SK-N-SH (cell line): ENCODE results near the gene ARHGEF1. TPM values are rescaled to one million over a fixed set of nuclear protein-coding genes. Genes with fewer than 3 reads are reported as not detected.

ENCODE experiments used
- CTCF ChIA-PET: fragments of 300-600, 350-600 bp; formaldehyde crosslinking; extraction: SDS; loops from one replicate; lab custom pipeline; 2021; lab: Yijun Ruan, JAX
- POLR2A ChIA-PET: fragments of 350-600 bp; sonication (Branson Sonifier 250); formaldehyde crosslinking; extraction: SDS; loops from one replicate; lab custom pipeline; 2020; ENCODE audit warnings: antibody characterized with exemption, inconsistent platforms; lab: Yijun Ruan, JAX
- DNase-seq: peaks from one replicate; pipeline ENCODE4 v3.0.0; 2012
- H2AFZ ChIP-seq: fragments of 200-600 bp; sonication (generic); 2 replicates; pipeline ENCODE4 v1.8.1; 2016; ENCODE audit warnings: antibody characterized with exemption, mild to moderate bottlenecking, low read depth
- H3F3A ChIP-seq: fragments of 200-600 bp; sonication (generic); replicated peaks from 2 replicates; pipeline ENCODE3; 2016; ENCODE audit warnings: antibody characterized with exemption, mild to moderate bottlenecking; ENCODE audit not compliant: insufficient read depth
- H3K27ac ChIP-seq, 2 experiments: fragments of 200-500 bp in 1 of 2; fragments of 200-600 bp in 1 of 2; sonication (Bioruptor generic) in 1 of 2; sonication (generic), shearing (Covaris generic) in 1 of 2; 2 replicates each; pipeline versions ENCODE4 v1.5.1 to v1.6.1; 2014 to 2016; ENCODE audit warnings: low read depth in 2 of 2, inconsistent platforms in 1 of 2, low read length in 1 of 2, mild to moderate bottlenecking in 1 of 2, mixed read lengths in 1 of 2
- H3K27me3 ChIP-seq: fragments of 200-600 bp; sonication (generic), shearing (Covaris generic); 2 replicates; pipeline ENCODE4 v1.6.1; 2016; ENCODE audit warnings: mixed run types; ENCODE audit not compliant: insufficient read depth
- H3K36me3 ChIP-seq, 2 experiments: fragments of 200-500 bp in 1 of 2; fragments of 200-600 bp in 1 of 2; sonication (Bioruptor generic) in 1 of 2; sonication (generic) in 1 of 2; replicated peaks in 1 of 2; 2 replicates each; pipeline versions ENCODE3 to v1.5.1; 2014 to 2016; ENCODE audit warnings: low read length in 1 of 2, mild to moderate bottlenecking in 1 of 2; ENCODE audit not compliant: insufficient read depth in 2 of 2, control insufficient read depth in 1 of 2
- H3K4me1 ChIP-seq, 2 experiments: fragments of 200-500 bp in 1 of 2; fragments of 200-600 bp in 1 of 2; sonication (Bioruptor generic) in 1 of 2; sonication (generic), shearing (Covaris generic) in 1 of 2; 2 replicates each; pipeline versions ENCODE4 v1.5.1 to v1.6.1; 2014 to 2016; ENCODE audit warnings: low read depth in 1 of 2, low read length in 1 of 2, mixed run types in 1 of 2; ENCODE audit not compliant: insufficient read depth in 2 of 2, control insufficient read depth in 1 of 2
- H3K4me2 ChIP-seq: fragments of 200-600 bp; sonication (generic), shearing (Covaris generic); 2 replicates; pipeline ENCODE4 v1.6.1; 2017; ENCODE audit warnings: mixed run types
- H3K4me3 ChIP-seq, 2 experiments: fragments of 200-500 bp in 1 of 2; fragments of 200-600 bp in 1 of 2; sonication (Bioruptor generic) in 1 of 2; sonication (generic), shearing (Covaris generic) in 1 of 2; 2 replicates each; pipeline versions ENCODE4 v1.5.1 to v1.8.1; 2014 to 2016; ENCODE audit warnings: low read depth in 2 of 2, inconsistent platforms in 1 of 2, low read length in 1 of 2, mild to moderate bottlenecking in 1 of 2, mixed read lengths in 1 of 2, moderate library complexity in 1 of 2
- H3K79me2 ChIP-seq: fragments of 200-600 bp; sonication (generic); 2 replicates; pipeline ENCODE4 v1.8.1; 2017; ENCODE audit warnings: mild to moderate bottlenecking; ENCODE audit not compliant: insufficient read depth
- H3K9ac ChIP-seq: fragments of 200-600 bp; sonication (generic); 2 replicates; pipeline ENCODE4 v1.6.1; 2017; ENCODE audit warnings: mixed run types
- H3K9me2 ChIP-seq: fragments of 200-600 bp; sonication (generic); 2 replicates; pipeline ENCODE4 v1.6.1; 2017; ENCODE audit warnings: mixed run types
- H3K9me3 ChIP-seq: fragments of 200-600 bp; sonication (generic); 2 replicates; pipeline ENCODE4 v1.6.1; 2017; ENCODE audit warnings: mixed run types, mild to moderate bottlenecking, moderate library complexity
- H4K20me1 ChIP-seq: fragments of 200-600 bp; sonication (generic); 2 replicates; pipeline ENCODE4 v1.6.1; 2017; ENCODE audit warnings: mild to moderate bottlenecking, mixed run types; ENCODE audit not compliant: insufficient read depth
- FOXJ3 ChIP-seq: sonication (generic); formaldehyde crosslinking; IDR thresholded peaks from 2 replicates; pipeline ENCODE4 v1.5.1; 2020; ENCODE audit warnings: mild to moderate bottlenecking, missing genetic modification reagents
- GATA2 ChIP-seq: sonication (generic); formaldehyde crosslinking; IDR thresholded peaks from 2 replicates; pipeline ENCODE4 v1.5.0; 2020; ENCODE audit warnings: mild to moderate bottlenecking, missing genetic modification reagents
- JUND ChIP-seq: IDR thresholded peaks from 2 replicates; pipeline ENCODE4 v1.4.0; 2012
- MEF2A ChIP-seq: IDR thresholded peaks from 2 replicates; pipeline ENCODE4 v1.4.0; 2012; ENCODE audit warnings: low read depth, borderline replicate concordance
- MXI1 ChIP-seq: IDR thresholded peaks from 2 replicates; pipeline ENCODE4 v1.6.1; 2012; ENCODE audit warnings: mild to moderate bottlenecking, low read depth, low read length, improper control_type of control experiment
- NFIC ChIP-seq: IDR thresholded peaks from 2 replicates; pipeline ENCODE4 v1.4.0; 2012; ENCODE audit warnings: borderline replicate concordance
- POLR2AphosphoS5 ChIP-seq: IDR thresholded peaks from 2 replicates; pipeline ENCODE4 v1.6.1; 2012; ENCODE audit warnings: low read depth, low read length
- RCOR1 ChIP-seq: fragments of 150-350 bp; IDR thresholded peaks from 2 replicates; pipeline ENCODE4 v1.6.1; 2017; ENCODE audit warnings: antibody characterized with exemption, low read length
- RFX5 ChIP-seq: IDR thresholded peaks from 2 replicates; pipeline ENCODE4 v1.6.1; 2012; ENCODE audit warnings: mild to moderate bottlenecking, improper control_type of control experiment, low read length
- TAF1 ChIP-seq: IDR thresholded peaks from 2 replicates; pipeline ENCODE4 v1.6.1; 2012; ENCODE audit warnings: low read depth, mild to moderate bottlenecking, low read length, moderate library complexity, borderline replicate concordance
- WGBS: methylation state at CpG from one replicate; pipeline ENCODE4 v1.1.6; 2017; ENCODE audit warnings: low lambda C conversion rate; 5-methylcytosine and 5-hydroxymethylcytosine counted together
- polyA plus RNA-seq, 3 experiments: library from polyadenylated mRNA; depleted of rRNA; stranded (reverse); fragments of >200 nt; gene quantifications; 2 replicates each; pipeline ENCODE4 v1.2.3, GENCODE V29; 2012
- TF ChIP-seq, protein P1 (sequence below): fragments of 150-350 bp; IDR thresholded peaks from 2 replicates; pipeline ENCODE4 v1.6.1; 2017; ENCODE audit warnings: antibody characterized with exemption, low read length, low read depth, borderline replicate concordance
- TF ChIP-seq, protein P2 (sequence below): IDR thresholded peaks from 2 replicates; pipeline ENCODE4 v1.4.0; 2012; ENCODE audit warnings: low read depth, borderline replicate concordance
- TF ChIP-seq, protein P3 (sequence below): IDR thresholded peaks from 2 replicates; pipeline ENCODE4 v1.4.0; 2012; ENCODE audit warnings: low read depth, borderline replicate concordance
- TF ChIP-seq, protein P4 (sequence below): IDR thresholded peaks from 2 replicates; pipeline ENCODE4; 2012

The ARHGEF1 gene
- polyA plus RNA-seq, 1 of the 3 experiments (the other 2 are of a cell fraction) = 102 TPM

DNA sequence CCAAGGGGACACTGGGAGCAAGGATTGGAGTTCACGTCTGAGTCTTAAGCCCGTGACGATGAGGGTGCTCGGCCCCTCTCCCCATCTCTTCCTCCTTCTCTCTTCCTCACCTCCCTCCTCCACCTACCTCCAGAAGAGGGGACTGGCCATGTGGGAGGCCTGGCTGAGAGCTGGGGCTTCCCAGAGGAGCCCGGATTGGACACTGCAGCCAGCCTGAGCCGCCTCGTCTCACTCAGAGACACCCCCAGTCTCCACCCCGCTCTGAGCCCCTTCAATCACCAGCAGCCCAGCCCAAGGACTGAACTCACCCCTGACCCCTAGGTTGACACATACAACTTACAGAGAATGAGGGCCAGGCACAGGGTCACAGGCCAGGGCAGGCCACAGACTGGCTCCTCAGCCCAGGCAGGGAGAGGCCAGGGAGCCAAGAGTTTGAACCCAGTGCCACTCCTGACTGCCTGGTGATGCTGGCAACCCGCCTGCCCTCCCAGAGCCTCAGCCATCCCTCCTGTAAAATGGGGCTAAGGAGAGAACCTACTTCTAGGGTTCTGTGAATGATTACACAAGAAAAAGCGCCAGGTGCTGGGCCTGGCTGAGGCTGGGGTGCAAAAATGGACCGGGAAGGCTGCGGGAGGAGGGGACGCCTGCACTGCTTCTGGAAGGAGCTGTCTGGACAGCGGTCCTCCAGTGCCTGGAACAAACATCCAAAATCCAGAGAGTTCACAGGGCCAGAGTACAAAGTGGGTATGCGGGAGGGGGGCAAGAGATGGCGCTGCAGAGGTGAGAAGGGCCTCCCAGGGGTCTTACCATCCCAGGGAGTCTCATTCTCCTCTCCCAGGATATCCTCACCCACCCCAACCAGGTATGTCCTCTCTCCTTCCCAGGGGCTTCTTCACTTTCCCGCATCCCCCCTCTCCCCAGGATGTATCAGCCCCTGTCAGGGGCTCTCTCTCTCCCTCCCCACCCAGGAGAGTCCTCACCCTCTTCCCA, 4.8 kb upstream of the ARHGEF1 start:
- H3K9me3 ChIP-seq = no peaks in the 10 kb centered on the region
- 82% methylated on average over 16 of the region's 17 CpGs for WGBS
- no peak overlapping the region for H2AFZ ChIP-seq
- H3K27me3 ChIP-seq = no peaks in the 10 kb centered on the region
- peaks cover 31% of the 10 kb centered on the region for H3F3A ChIP-seq
- TF ChIP-seq GATA2 (CRISPR knock-in tag) = no peak
- TF ChIP-seq FOXJ3 (CRISPR knock-in tag) = no peak
- no peak for TF ChIP-seq TAF1
- TF ChIP-seq RCOR1 = no peak
- TF ChIP-seq, protein P1, sequence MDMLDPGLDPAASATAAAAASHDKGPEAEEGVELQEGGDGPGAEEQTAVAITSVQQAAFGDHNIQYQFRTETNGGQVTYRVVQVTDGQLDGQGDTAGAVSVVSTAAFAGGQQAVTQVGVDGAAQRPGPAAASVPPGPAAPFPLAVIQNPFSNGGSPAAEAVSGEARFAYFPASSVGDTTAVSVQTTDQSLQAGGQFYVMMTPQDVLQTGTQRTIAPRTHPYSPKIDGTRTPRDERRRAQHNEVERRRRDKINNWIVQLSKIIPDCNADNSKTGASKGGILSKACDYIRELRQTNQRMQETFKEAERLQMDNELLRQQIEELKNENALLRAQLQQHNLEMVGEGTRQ = no peak
- TF ChIP-seq, protein P2, sequence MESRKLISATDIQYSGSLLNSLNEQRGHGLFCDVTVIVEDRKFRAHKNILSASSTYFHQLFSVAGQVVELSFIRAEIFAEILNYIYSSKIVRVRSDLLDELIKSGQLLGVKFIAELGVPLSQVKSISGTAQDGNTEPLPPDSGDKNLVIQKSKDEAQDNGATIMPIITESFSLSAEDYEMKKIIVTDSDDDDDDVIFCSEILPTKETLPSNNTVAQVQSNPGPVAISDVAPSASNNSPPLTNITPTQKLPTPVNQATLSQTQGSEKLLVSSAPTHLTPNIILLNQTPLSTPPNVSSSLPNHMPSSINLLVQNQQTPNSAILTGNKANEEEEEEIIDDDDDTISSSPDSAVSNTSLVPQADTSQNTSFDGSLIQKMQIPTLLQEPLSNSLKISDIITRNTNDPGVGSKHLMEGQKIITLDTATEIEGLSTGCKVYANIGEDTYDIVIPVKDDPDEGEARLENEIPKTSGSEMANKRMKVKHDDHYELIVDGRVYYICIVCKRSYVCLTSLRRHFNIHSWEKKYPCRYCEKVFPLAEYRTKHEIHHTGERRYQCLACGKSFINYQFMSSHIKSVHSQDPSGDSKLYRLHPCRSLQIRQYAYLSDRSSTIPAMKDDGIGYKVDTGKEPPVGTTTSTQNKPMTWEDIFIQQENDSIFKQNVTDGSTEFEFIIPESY = no peak
- no peak for TF ChIP-seq RFX5
- TF ChIP-seq NFIC = no peak
- no peak for TF ChIP-seq MXI1
- no peak for TF ChIP-seq JUND
- TF ChIP-seq POLR2AphosphoS5 = no peak
- TF ChIP-seq, protein P3, sequence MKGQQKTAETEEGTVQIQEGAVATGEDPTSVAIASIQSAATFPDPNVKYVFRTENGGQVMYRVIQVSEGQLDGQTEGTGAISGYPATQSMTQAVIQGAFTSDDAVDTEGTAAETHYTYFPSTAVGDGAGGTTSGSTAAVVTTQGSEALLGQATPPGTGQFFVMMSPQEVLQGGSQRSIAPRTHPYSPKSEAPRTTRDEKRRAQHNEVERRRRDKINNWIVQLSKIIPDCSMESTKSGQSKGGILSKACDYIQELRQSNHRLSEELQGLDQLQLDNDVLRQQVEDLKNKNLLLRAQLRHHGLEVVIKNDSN = no peak
- TF ChIP-seq, all 33 proteins: peak for 0
- POLR2A ChIA-PET = no interaction called here
- Histone ChIP-seq H3K4me1 (peaks cover 0 to 5% of the 10 kb centered on the region in 2 experiments; a peak in 1 of 4 replicates), H3K27ac (no peak overlapping the region), H3K9me2 (no peaks in the 10 kb centered on the region), H3K9ac (no peak overlapping the region), H3K4me3 (no peak overlapping the region), H3K36me3 (no peaks in the 10 kb centered on the region), H3K4me2 (no peak overlapping the region), H4K20me1 (peaks cover 2% of the 10 kb centered on the region; the same call in 1 of the 2 replicates), H3K79me2 (no peaks in the 10 kb centered on the region)
- no peak for DNase-seq
- CTCF ChIA-PET = no interaction called here

DNA sequence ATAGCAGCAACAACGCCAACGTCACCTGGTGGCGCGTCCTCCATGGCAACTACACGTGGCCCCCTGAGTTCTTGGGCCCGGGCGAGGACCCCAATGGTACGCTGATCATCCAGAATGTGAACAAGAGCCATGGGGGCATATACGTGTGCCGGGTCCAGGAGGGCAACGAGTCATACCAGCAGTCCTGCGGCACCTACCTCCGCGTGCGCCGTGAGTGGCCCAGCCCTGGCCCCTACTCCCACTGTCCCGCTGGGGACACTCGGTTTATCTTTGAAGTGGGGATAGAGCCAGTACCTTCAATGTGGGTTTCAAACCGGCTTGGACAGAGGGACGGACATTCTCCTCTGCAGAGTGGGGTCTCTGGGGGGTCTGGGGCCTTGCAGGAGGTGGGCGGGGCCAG, 3.9 kb upstream of the ARHGEF1 start:
- ChIA-PET CTCF (no interaction called here), POLR2A (no interaction called here)
- Histone ChIP-seq H2AFZ (no peak overlapping the region), H3K27me3 (no peaks in the 10 kb centered on the region), H3K9me3 (no peaks in the 10 kb centered on the region), H3K9ac (no peak overlapping the region), H3K4me2 (no peak overlapping the region), H3K4me1 (peaks cover 0 to 10% of the 10 kb centered on the region in 2 experiments; a peak in 1 of 4 replicates), H3K4me3 (no peak overlapping the region), H3K27ac (no peak overlapping the region), H4K20me1 (no peaks in the 10 kb centered on the region), H3K9me2 (no peaks in the 10 kb centered on the region), H3K79me2 (no peaks in the 10 kb centered on the region), H3F3A (peaks cover 22% of the 10 kb centered on the region), H3K36me3 (no peaks in the 10 kb centered on the region)
- no peak for DNase-seq
- WGBS = 82% methylated on average over 19 of the region's 21 CpGs
- TF ChIP-seq, protein P4, sequence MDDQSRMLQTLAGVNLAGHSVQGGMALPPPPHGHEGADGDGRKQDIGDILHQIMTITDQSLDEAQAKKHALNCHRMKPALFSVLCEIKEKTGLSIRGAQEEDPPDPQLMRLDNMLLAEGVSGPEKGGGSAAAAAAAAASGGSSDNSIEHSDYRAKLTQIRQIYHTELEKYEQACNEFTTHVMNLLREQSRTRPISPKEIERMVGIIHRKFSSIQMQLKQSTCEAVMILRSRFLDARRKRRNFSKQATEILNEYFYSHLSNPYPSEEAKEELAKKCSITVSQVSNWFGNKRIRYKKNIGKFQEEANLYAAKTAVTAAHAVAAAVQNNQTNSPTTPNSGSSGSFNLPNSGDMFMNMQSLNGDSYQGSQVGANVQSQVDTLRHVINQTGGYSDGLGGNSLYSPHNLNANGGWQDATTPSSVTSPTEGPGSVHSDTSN = no peak
- TF ChIP-seq RFX5 (no peak), MEF2A (no peak), RCOR1 (no peak)
- TF ChIP-seq, protein P1 = no peak
